Liver (tissue), 9 donors: ENCODE measurements around the gene TCF12. TPM values are rescaled to one million over a fixed set of nuclear protein-coding genes. Genes with fewer than 3 reads are reported as not detected.
A peak's percentile ranks its signal among the peaks of the same experiment; 100 is the strongest.

ENCODE experiments used
- DNase-seq: peaks from one replicate; pipeline ENCODE4 v3.0.0-alpha.2; 2017; ENCODE audit warnings: low spot score
- H3K27ac ChIP-seq, 2 donors: one replicate each; pipeline ENCODE4 v1.7.0; 2013; ENCODE audit warnings: inconsistent platforms in 2 of 2, low read length in 2 of 2, control low read depth in 1 of 2, low read depth in 1 of 2, mild to moderate bottlenecking in 1 of 2
- H3K27me3 ChIP-seq, 4 donors: one replicate each; pipeline versions ENCODE4 v1.6.1 to v1.7.0; 2013; ENCODE audit warnings: low read length in 3 of 4, inconsistent platforms in 1 of 4, mild to moderate bottlenecking in 1 of 4, moderate library complexity in 1 of 4; ENCODE audit not compliant: control insufficient read depth in 4 of 4, insufficient read depth in 4 of 4
- H3K36me3 ChIP-seq, 4 donors: one replicate each; pipeline versions ENCODE4 v1.6.1 to v1.7.0; 2013; ENCODE audit warnings: low read length in 3 of 4, mild to moderate bottlenecking in 3 of 4, low read depth in 1 of 4, moderate library complexity in 1 of 4; ENCODE audit not compliant: control insufficient read depth in 4 of 4, insufficient read depth in 3 of 4
- H3K4me1 ChIP-seq, 4 donors: one replicate each; pipeline versions ENCODE4 v1.6.1 to v1.7.0; 2013; ENCODE audit warnings: low read length in 3 of 4, mild to moderate bottlenecking in 3 of 4, moderate library complexity in 1 of 4; ENCODE audit not compliant: control insufficient read depth in 4 of 4, insufficient read depth in 4 of 4
- H3K4me3 ChIP-seq, 3 donors: one replicate each; pipeline versions ENCODE4 v1.6.1 to v1.7.0; 2013; ENCODE audit warnings: low read length in 3 of 3, control low read depth in 1 of 3, low read depth in 1 of 3, mild to moderate bottlenecking in 1 of 3
- H3K9ac ChIP-seq, 2 donors: one replicate each; pipeline ENCODE4 v1.7.0; 2013; ENCODE audit warnings: low read length in 2 of 2, mild to moderate bottlenecking in 2 of 2, moderate library complexity in 2 of 2, control low read depth in 1 of 2, low read depth in 1 of 2
- H3K9me3 ChIP-seq, 4 donors: one replicate each; pipeline versions ENCODE4 v1.6.1 to v1.7.0; 2013; ENCODE audit warnings: low read length in 3 of 4; ENCODE audit not compliant: control insufficient read depth in 4 of 4
- ATF3 ChIP-seq: IDR thresholded peaks from 2 replicates; pipeline ENCODE4 v1.6.1; 2016; ENCODE audit warnings: antibody characterized with exemption
- EGR1 ChIP-seq, 2 donors: IDR thresholded peaks; 2 replicates each; pipeline ENCODE4 v1.6.1; 2016 to 2018; ENCODE audit warnings: antibody characterized with exemption in 2 of 2, low read depth in 2 of 2
- FOXA1 ChIP-seq: IDR thresholded peaks from 2 replicates; pipeline ENCODE4 v1.6.1; 2016; ENCODE audit warnings: antibody characterized with exemption
- FOXA2 ChIP-seq: IDR thresholded peaks from 2 replicates; pipeline ENCODE4 v1.6.1; 2016; ENCODE audit warnings: antibody characterized with exemption
- GABPA ChIP-seq, 2 donors: IDR thresholded peaks in 1 of 2; conservative IDR thresholded peaks in 1 of 2; 2 replicates each; pipeline ENCODE4 v1.6.1; 2016; ENCODE audit warnings: antibody characterized with exemption in 2 of 2, mild to moderate bottlenecking in 1 of 2, moderate library complexity in 1 of 2
- HNF4A ChIP-seq, 2 donors: conservative IDR thresholded peaks; 2 replicates each; pipeline ENCODE4 v1.6.1; 2016; ENCODE audit warnings: antibody characterized with exemption in 2 of 2, mild to moderate bottlenecking in 2 of 2
- HNF4G ChIP-seq: IDR thresholded peaks from 2 replicates; pipeline ENCODE4 v1.6.1; 2016; ENCODE audit warnings: antibody characterized with exemption
- JUND ChIP-seq, 2 donors: IDR thresholded peaks; 2 replicates each; pipeline ENCODE4 v1.6.1; 2016; ENCODE audit warnings: antibody characterized with exemption in 2 of 2
- MAX ChIP-seq: IDR thresholded peaks from 2 replicates; pipeline ENCODE4 v1.6.1; 2016; ENCODE audit warnings: antibody characterized with exemption
- NR2F2 ChIP-seq: IDR thresholded peaks from 2 replicates; pipeline ENCODE4 v1.6.1; 2016; ENCODE audit warnings: antibody characterized with exemption
- RAD21 ChIP-seq, 2 donors: IDR thresholded peaks; 2 replicates each; pipeline ENCODE4 v1.6.1; 2016; ENCODE audit warnings: antibody characterized with exemption in 2 of 2, mild to moderate bottlenecking in 2 of 2
- REST ChIP-seq: IDR thresholded peaks from 2 replicates; pipeline ENCODE4 v1.6.1; 2016; ENCODE audit warnings: antibody characterized with exemption, mild to moderate bottlenecking
- RXRA ChIP-seq, 2 donors: IDR thresholded peaks; 2 replicates each; pipeline ENCODE4 v1.6.1; 2017 to 2018; ENCODE audit warnings: antibody characterized with exemption in 2 of 2, mild to moderate bottlenecking in 1 of 2
- SP1 ChIP-seq: IDR thresholded peaks from 2 replicates; pipeline ENCODE4 v1.6.1; 2018; ENCODE audit warnings: antibody characterized with exemption, mild to moderate bottlenecking
- TAF1 ChIP-seq: conservative IDR thresholded peaks from 2 replicates; pipeline ENCODE4 v1.6.1; 2016; ENCODE audit warnings: antibody characterized with exemption, mild to moderate bottlenecking
- YY1 ChIP-seq: IDR thresholded peaks from 2 replicates; pipeline ENCODE4 v1.6.1; 2016; ENCODE audit warnings: antibody characterized with exemption, mild to moderate bottlenecking
- ZBTB33 ChIP-seq: IDR thresholded peaks from 2 replicates; pipeline ENCODE4 v1.6.1; 2016; ENCODE audit warnings: antibody characterized with exemption
- WGBS: extraction: QIAGEN DNeasy Blood & Tissue Kit; methylation state at CpG from one replicate; pipeline ENCODE4 v1.1.7; 2013; 5-methylcytosine and 5-hydroxymethylcytosine counted together
- polyA plus RNA-seq, 2 donors: library from polyadenylated mRNA; stranded (reverse) in 1 of 2; unstranded in 1 of 2; fragments of 200-250 nt in 1 of 2; fragments of >200 nt in 1 of 2; fragmentation: Nextera tagmentation in 1 of 2; extraction: Ambion mirVana in 1 of 2; gene quantifications; one replicate each; pipeline versions ENCODE4 v1.2.1 to v1.2.3, GENCODE V29; 2013 to 2015
- total RNA-seq, 2 donors: library from RNA; depleted of rRNA; stranded (reverse); fragments of >200 nt; gene quantifications; one replicate each; pipeline ENCODE4 v1.2.3, GENCODE V29; 2014
- donor health status: healthy.
- donor health status: healthy.
- donor health status: healthy.
- donor health status: healthy.
- donor health status: healthy.

The TCF12 gene
- total and polyA plus RNA-seq, 4 donors = 8.7 to 38.3 (median 22.3) TPM

GRCh38 chr15:56957812-56958406, 39.5 kb downstream of the TCF12 start:
- Histone ChIP-seq H3K27ac (no peak overlapping the region), H3K4me3 (no peak overlapping the region), H3K36me3 (no peaks in the 10 kb centered on the region), H3K4me1 (peaks cover 0 to 14% (median 8%) of the 10 kb centered on the region in 4 donors), H3K9me3 (no peaks in the 10 kb centered on the region), H3K27me3 (no peaks in the 10 kb centered on the region), H3K9ac (no peak overlapping the region)
- 40% methylated on average over 5 of the region's 5 CpGs for WGBS
- TF ChIP-seq RAD21 (IDR thresholded peaks at IDR 0.05) (peak; percentile 13 to 22), ATF3 (no peak), YY1 (no peak), EGR1 (IDR thresholded peaks at IDR 0.05; ENCODE audit: low read depth in 2 of 2) (peak in 1 of 2 donors; percentile 17), SP1 (peak; percentile 56), GABPA (IDR thresholded peaks at IDR 0.05 in 1 of 2, conservative IDR thresholded peaks at IDR 0.05 in 1 of 2) (no peak), FOXA2 (no peak), ZBTB33 (peak; percentile 16), NR2F2 (no peak), FOXA1 (no peak), TAF1 (no peak), HNF4A (conservative IDR thresholded peaks at IDR 0.05) (peak; percentile 41), MAX (peak; percentile 46), RXRA (IDR thresholded peaks at IDR 0.05) (peak; percentile 30 to 34)
- no peak for DNase-seq

- Histone ChIP-seq H3K4me1 (peaks cover 2 to 14% (median 8%) of the 10 kb centered on the region in 4 donors), H3K4me3 (no peak overlapping the region), H3K36me3 (no peaks in the 10 kb centered on the region), H3K9ac (no peak overlapping the region), H3K9me3 (no peaks in the 10 kb centered on the region), H3K27me3 (no peaks in the 10 kb centered on the region), H3K27ac (no peak overlapping the region)
- no peak for DNase-seq
- no peak for TF ChIP-seq HNF4G
- no peak for TF ChIP-seq MAX
- no peak for TF ChIP-seq HNF4A (conservative IDR thresholded peaks at IDR 0.05)
- no peak for TF ChIP-seq RAD21 (IDR thresholded peaks at IDR 0.05)
- no peak for TF ChIP-seq JUND (IDR thresholded peaks at IDR 0.05)
- no peak for TF ChIP-seq REST
These were observed 40.8 kb downstream of the TCF12 start for GRCh38 chr15:56959318-56959648.
